SK-N-SH (cell line): Measurements from ENCODE around the gene TEPSIN. TPM values are rescaled to one million over a fixed set of nuclear protein-coding genes. Genes with fewer than 3 reads are reported as not detected.

Source experiments
- CTCF ChIA-PET: fragments of 300-600, 350-600 bp; formaldehyde crosslinking; extraction: SDS; loops from one replicate; lab custom pipeline; 2021; lab: Yijun Ruan, JAX
- POLR2A ChIA-PET: fragments of 350-600 bp; sonication (Branson Sonifier 250); formaldehyde crosslinking; extraction: SDS; loops from one replicate; lab custom pipeline; 2020; ENCODE audit warnings: antibody characterized with exemption, inconsistent platforms; lab: Yijun Ruan, JAX
- DNase-seq: peaks from one replicate; pipeline ENCODE4 v3.0.0; 2012
- H2AFZ ChIP-seq: fragments of 200-600 bp; sonication (generic); 2 replicates; pipeline ENCODE4 v1.8.1; 2016; ENCODE audit warnings: antibody characterized with exemption, mild to moderate bottlenecking, low read depth
- H3F3A ChIP-seq: fragments of 200-600 bp; sonication (generic); replicated peaks from 2 replicates; pipeline ENCODE3; 2016; ENCODE audit warnings: antibody characterized with exemption, mild to moderate bottlenecking; ENCODE audit not compliant: insufficient read depth
- H3K27ac ChIP-seq, 2 experiments: fragments of 200-500 bp in 1 of 2; fragments of 200-600 bp in 1 of 2; sonication (Bioruptor generic) in 1 of 2; sonication (generic), shearing (Covaris generic) in 1 of 2; 2 replicates each; pipeline versions ENCODE4 v1.5.1 to v1.6.1; 2014 to 2016; ENCODE audit warnings: low read depth in 2 of 2, inconsistent platforms in 1 of 2, low read length in 1 of 2, mild to moderate bottlenecking in 1 of 2, mixed read lengths in 1 of 2
- H3K27me3 ChIP-seq: fragments of 200-600 bp; sonication (generic), shearing (Covaris generic); 2 replicates; pipeline ENCODE4 v1.6.1; 2016; ENCODE audit warnings: mixed run types; ENCODE audit not compliant: insufficient read depth
- H3K36me3 ChIP-seq, 2 experiments: fragments of 200-500 bp in 1 of 2; fragments of 200-600 bp in 1 of 2; sonication (Bioruptor generic) in 1 of 2; sonication (generic) in 1 of 2; replicated peaks in 1 of 2; 2 replicates each; pipeline versions ENCODE3 to v1.5.1; 2014 to 2016; ENCODE audit warnings: low read length in 1 of 2, mild to moderate bottlenecking in 1 of 2; ENCODE audit not compliant: insufficient read depth in 2 of 2, control insufficient read depth in 1 of 2
- H3K4me1 ChIP-seq, 2 experiments: fragments of 200-500 bp in 1 of 2; fragments of 200-600 bp in 1 of 2; sonication (Bioruptor generic) in 1 of 2; sonication (generic), shearing (Covaris generic) in 1 of 2; 2 replicates each; pipeline versions ENCODE4 v1.5.1 to v1.6.1; 2014 to 2016; ENCODE audit warnings: low read depth in 1 of 2, low read length in 1 of 2, mixed run types in 1 of 2; ENCODE audit not compliant: insufficient read depth in 2 of 2, control insufficient read depth in 1 of 2
- H3K4me2 ChIP-seq: fragments of 200-600 bp; sonication (generic), shearing (Covaris generic); 2 replicates; pipeline ENCODE4 v1.6.1; 2017; ENCODE audit warnings: mixed run types
- H3K4me3 ChIP-seq, 2 experiments: fragments of 200-500 bp in 1 of 2; fragments of 200-600 bp in 1 of 2; sonication (Bioruptor generic) in 1 of 2; sonication (generic), shearing (Covaris generic) in 1 of 2; 2 replicates each; pipeline versions ENCODE4 v1.5.1 to v1.8.1; 2014 to 2016; ENCODE audit warnings: low read depth in 2 of 2, inconsistent platforms in 1 of 2, low read length in 1 of 2, mild to moderate bottlenecking in 1 of 2, mixed read lengths in 1 of 2, moderate library complexity in 1 of 2
- H3K79me2 ChIP-seq: fragments of 200-600 bp; sonication (generic); 2 replicates; pipeline ENCODE4 v1.8.1; 2017; ENCODE audit warnings: mild to moderate bottlenecking; ENCODE audit not compliant: insufficient read depth
- H3K9ac ChIP-seq: fragments of 200-600 bp; sonication (generic); 2 replicates; pipeline ENCODE4 v1.6.1; 2017; ENCODE audit warnings: mixed run types
- H3K9me2 ChIP-seq: fragments of 200-600 bp; sonication (generic); 2 replicates; pipeline ENCODE4 v1.6.1; 2017; ENCODE audit warnings: mixed run types
- H3K9me3 ChIP-seq: fragments of 200-600 bp; sonication (generic); 2 replicates; pipeline ENCODE4 v1.6.1; 2017; ENCODE audit warnings: mixed run types, mild to moderate bottlenecking, moderate library complexity
- H4K20me1 ChIP-seq: fragments of 200-600 bp; sonication (generic); 2 replicates; pipeline ENCODE4 v1.6.1; 2017; ENCODE audit warnings: mild to moderate bottlenecking, mixed run types; ENCODE audit not compliant: insufficient read depth
- ELF1 ChIP-seq: IDR thresholded peaks from 2 replicates; pipeline ENCODE4 v1.4.0; 2012
- EP300 ChIP-seq, 2 experiments: IDR thresholded peaks; 2 replicates each; pipeline versions ENCODE4 v1.4.0 to v1.6.1; 2012; ENCODE audit warnings: borderline replicate concordance in 1 of 2, low read depth in 1 of 2, low read length in 1 of 2
- EZH2phosphoT487 ChIP-seq: fragments of 200-600 bp; sonication (generic); IDR thresholded peaks from 2 replicates; pipeline ENCODE4 v1.6.1; 2017; ENCODE audit warnings: low read depth, mixed run types, mild to moderate bottlenecking, antibody characterized with exemption, moderate library complexity, borderline replicate concordance
- FOSL2 ChIP-seq: IDR thresholded peaks from 2 replicates; pipeline ENCODE4 v1.4.0; 2012; ENCODE audit warnings: low read depth, mild to moderate bottlenecking, moderate library complexity, borderline replicate concordance
- FOXJ3 ChIP-seq: sonication (generic); formaldehyde crosslinking; IDR thresholded peaks from 2 replicates; pipeline ENCODE4 v1.5.1; 2020; ENCODE audit warnings: mild to moderate bottlenecking, missing genetic modification reagents
- FOXM1 ChIP-seq: IDR thresholded peaks from 2 replicates; pipeline ENCODE4 v1.4.0; 2012; ENCODE audit warnings: low read depth, mild to moderate bottlenecking
- GABPA ChIP-seq: IDR thresholded peaks from 2 replicates; pipeline ENCODE4 v1.4.0; 2012; ENCODE audit warnings: low read depth, mild to moderate bottlenecking
- JUND ChIP-seq: IDR thresholded peaks from 2 replicates; pipeline ENCODE4 v1.4.0; 2012
- MEF2A ChIP-seq: IDR thresholded peaks from 2 replicates; pipeline ENCODE4 v1.4.0; 2012; ENCODE audit warnings: low read depth, borderline replicate concordance
- MXI1 ChIP-seq: IDR thresholded peaks from 2 replicates; pipeline ENCODE4 v1.6.1; 2012; ENCODE audit warnings: mild to moderate bottlenecking, low read depth, low read length, improper control_type of control experiment
- NFIC ChIP-seq: IDR thresholded peaks from 2 replicates; pipeline ENCODE4 v1.4.0; 2012; ENCODE audit warnings: borderline replicate concordance
- NRF1 ChIP-seq: IDR thresholded peaks from 2 replicates; pipeline ENCODE4 v1.6.1; 2012; ENCODE audit warnings: low read depth, mild to moderate bottlenecking, low read length
- POLR2AphosphoS5 ChIP-seq: IDR thresholded peaks from 2 replicates; pipeline ENCODE4 v1.6.1; 2012; ENCODE audit warnings: low read depth, low read length
- RFX5 ChIP-seq: IDR thresholded peaks from 2 replicates; pipeline ENCODE4 v1.6.1; 2012; ENCODE audit warnings: mild to moderate bottlenecking, improper control_type of control experiment, low read length
- RXRA ChIP-seq: IDR thresholded peaks from 2 replicates; pipeline ENCODE4 v1.4.0; 2012; ENCODE audit warnings: low read depth, mild to moderate bottlenecking, borderline replicate concordance
- SIN3A ChIP-seq: IDR thresholded peaks from 2 replicates; pipeline ENCODE4 v1.6.1; 2012; ENCODE audit warnings: low read depth, mild to moderate bottlenecking, low read length, moderate library complexity, borderline replicate concordance
- SMC3 ChIP-seq: IDR thresholded peaks from 2 replicates; pipeline ENCODE4 v1.6.1; 2012; ENCODE audit warnings: low read depth, low read length, improper control_type of control experiment
- TAF1 ChIP-seq: IDR thresholded peaks from 2 replicates; pipeline ENCODE4 v1.6.1; 2012; ENCODE audit warnings: low read depth, mild to moderate bottlenecking, low read length, moderate library complexity, borderline replicate concordance
- TEAD4 ChIP-seq: IDR thresholded peaks from 2 replicates; pipeline ENCODE4 v1.4.0; 2012; ENCODE audit warnings: mild to moderate bottlenecking, borderline replicate concordance; ENCODE audit not compliant: insufficient read depth
- YY1 ChIP-seq: IDR thresholded peaks from 2 replicates; pipeline ENCODE4 v1.4.0; 2012; ENCODE audit warnings: low read depth, mild to moderate bottlenecking
- whole genome bisulfite sequencing: methylation state at CpG from one replicate; pipeline ENCODE4 v1.1.6; 2017; ENCODE audit warnings: low lambda C conversion rate; 5-methylcytosine and 5-hydroxymethylcytosine counted together
- polyA plus RNA-seq, 3 experiments: library from polyadenylated mRNA; depleted of rRNA; stranded (reverse); fragments of >200 nt; gene quantifications; 2 replicates each; pipeline ENCODE4 v1.2.3, GENCODE V29; 2012
- TF ChIP-seq, protein P1 (sequence below): fragments of 150-350 bp; IDR thresholded peaks from 2 replicates; pipeline ENCODE4 v1.6.1; 2016; ENCODE audit warnings: mild to moderate bottlenecking, low read depth, low read length
- TF ChIP-seq, protein P2 (sequence below): IDR thresholded peaks from 2 replicates; pipeline ENCODE4 v1.4.0; 2012; ENCODE audit warnings: low read depth, borderline replicate concordance
- TF ChIP-seq, protein P3 (sequence below): IDR thresholded peaks from 2 replicates; pipeline ENCODE4 v1.4.0; 2012; ENCODE audit warnings: low read depth
- TF ChIP-seq, protein P4 (sequence below): IDR thresholded peaks from 2 replicates; pipeline ENCODE4 v1.4.0; 2012; ENCODE audit warnings: low read depth, borderline replicate concordance
- TF ChIP-seq, protein P5 (sequence below): IDR thresholded peaks from 2 replicates; pipeline ENCODE4; 2012

The TEPSIN gene, protein sequence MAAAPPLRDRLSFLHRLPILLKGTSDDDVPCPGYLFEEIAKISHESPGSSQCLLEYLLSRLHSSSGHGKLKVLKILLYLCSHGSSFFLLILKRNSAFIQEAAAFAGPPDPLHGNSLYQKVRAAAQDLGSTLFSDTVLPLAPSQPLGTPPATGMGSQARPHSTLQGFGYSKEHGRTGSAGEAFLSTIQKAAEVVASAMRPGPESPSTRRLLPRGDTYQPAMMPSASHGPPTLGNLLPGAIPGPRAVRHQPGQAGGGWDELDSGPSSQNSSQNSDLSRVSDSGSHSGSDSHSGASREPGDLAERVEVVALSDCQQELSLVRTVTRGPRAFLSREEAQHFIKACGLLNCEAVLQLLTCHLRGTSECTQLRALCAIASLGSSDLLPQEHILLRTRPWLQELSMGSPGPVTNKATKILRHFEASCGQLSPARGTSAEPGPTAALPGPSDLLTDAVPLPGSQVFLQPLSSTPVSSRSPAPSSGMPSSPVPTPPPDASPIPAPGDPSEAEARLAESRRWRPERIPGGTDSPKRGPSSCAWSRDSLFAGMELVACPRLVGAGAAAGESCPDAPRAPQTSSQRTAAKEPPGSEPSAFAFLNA
- 35.3 and 36.1 TPM in 2 replicates for polyA plus RNA-seq (2012; rRNA removed)
- 4.6 and 9.6 TPM in 2 replicates for polyA plus RNA-seq (2012; cell fraction: cytosol; rRNA removed)
- 379 and 617 TPM in 2 replicates for polyA plus RNA-seq (2012; cell fraction: nucleus; rRNA removed)

DNA sequence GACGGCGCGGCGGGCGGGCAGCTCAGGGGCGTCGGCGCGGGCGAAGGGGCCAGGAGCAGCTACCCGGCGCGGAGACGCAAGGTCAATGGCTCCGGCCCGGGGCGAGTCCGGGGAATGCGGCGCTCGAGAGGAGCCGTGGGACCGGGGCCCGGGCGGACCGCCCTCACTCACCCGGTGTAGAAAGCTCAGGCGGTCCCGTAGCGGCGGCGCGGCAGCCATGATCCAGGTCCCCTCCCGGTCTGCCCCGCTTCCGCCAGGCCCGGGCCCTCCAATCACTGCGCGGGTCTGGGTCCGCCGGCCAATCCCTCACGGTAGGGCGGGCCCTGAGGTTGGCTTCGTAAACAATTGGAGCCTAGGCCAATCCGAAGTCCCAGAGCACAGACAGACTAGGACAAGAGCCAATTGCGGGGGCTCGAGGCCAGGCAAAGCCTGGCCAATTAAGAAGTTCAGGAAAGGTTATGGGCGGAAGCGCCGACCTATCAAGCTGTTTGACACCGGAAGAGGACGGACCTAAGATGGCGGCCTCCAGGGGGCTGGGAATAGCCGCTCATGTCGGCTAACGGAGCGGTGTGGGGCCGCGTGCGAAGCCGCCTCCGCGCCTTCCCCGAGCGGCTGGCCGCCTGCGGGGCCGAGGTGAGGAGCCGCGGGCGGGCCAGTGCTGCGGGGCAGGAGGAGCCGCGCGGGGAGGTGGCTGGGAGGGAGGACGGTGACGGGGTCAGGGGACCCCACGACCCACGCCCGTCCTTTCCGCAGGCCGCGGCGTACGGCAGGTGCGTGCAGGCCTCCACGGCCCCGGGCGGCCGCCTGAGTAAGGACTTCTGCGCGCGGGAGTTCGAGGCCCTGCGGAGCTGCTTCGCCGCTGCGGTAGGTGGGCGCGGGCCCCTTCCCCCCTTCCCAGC lies at the start of gene TEPSIN, which contains the start of gene NDUFAF8:
Gene TEPSIN (minus strand): TSS at position 241 of the 899 bp plus-strand sequence. CDS start 22 bp downstream, at position 219.
Gene NDUFAF8 (plus strand): TSS at position 504 of the 899 bp plus-strand sequence. CDS start 46 bp downstream, at position 550.
- 2% methylated on average over 51 of the region's 100 CpGs for WGBS
- H3K4me2 ChIP-seq: peak within 1 kb of the TSS; percentile 99
- H3K27me3 ChIP-seq: no peaks in the 10 kb centered on the region
- POLR2A ChIA-PET: interaction anchor here (0.7 to 2.3 kb wide), 11 partner anchors 9 to 276 kb away, joined by 3 to 9 read pairs (median 3); partner anchors contain the start of genes CEP131 and SLC38A10
- DNase-seq: peak; percentile 100
- H3K27ac ChIP-seq: peak within 1 kb of the TSS; percentile 43 to 84; a peak in 3 of 4 replicates
- H3K4me3 ChIP-seq: peak within 1 kb of the TSS; percentile 93 to 99
- H3K4me1 ChIP-seq: peaks cover 0 to 40% of the 10 kb centered on the region in 2 experiments; a peak in 2 of 4 replicates
- H3K9me3 ChIP-seq: no peaks in the 10 kb centered on the region
- peaks cover 58% of the 10 kb centered on the region for H3K79me2 ChIP-seq
- peak within 1 kb of the TSS; percentile 85 for H3K9ac ChIP-seq
- H2AFZ ChIP-seq: peak within 1 kb of the TSS; percentile 59; the same call in 1 of the 2 replicates
- no peaks in the 10 kb centered on the region for H3K9me2 ChIP-seq
- H4K20me1 ChIP-seq: peaks cover 13% of the 10 kb centered on the region
- CTCF ChIA-PET: interaction anchor here (0.7 to 12.8 kb wide), 16 partner anchors 9 to 362 kb away, joined by 3 to 133 read pairs (median 6); partner anchors contain the start of gene CEP131
- peaks cover 0 to 19% of the 10 kb centered on the region in 2 experiments for H3K36me3 ChIP-seq
- peaks cover 4% of the 10 kb centered on the region for H3F3A ChIP-seq
- TF ChIP-seq EZH2phosphoT487 (no peak), FOXM1 (no peak), MXI1 (peak; percentile 96), RFX5 (no peak), POLR2AphosphoS5 (peak; percentile 73), TAF1 (peak; percentile 72), RXRA (no peak), MEF2A (no peak), SIN3A (peak; percentile 66), FOSL2 (no peak), EP300 (IDR thresholded peaks at IDR 0.05; ENCODE audit: borderline replicate concordance in 1 of 2, low read depth in 1 of 2, low read length in 1 of 2) (no peak), ELF1 (peak; percentile 100), TEAD4 (no peak), GABPA (peak; percentile 87), NRF1 (no peak), SMC3 (no peak), JUND (no peak), YY1 (peak; percentile 96), NFIC (no peak), FOXJ3 (peak; percentile 83)
- TF ChIP-seq, protein P1, sequence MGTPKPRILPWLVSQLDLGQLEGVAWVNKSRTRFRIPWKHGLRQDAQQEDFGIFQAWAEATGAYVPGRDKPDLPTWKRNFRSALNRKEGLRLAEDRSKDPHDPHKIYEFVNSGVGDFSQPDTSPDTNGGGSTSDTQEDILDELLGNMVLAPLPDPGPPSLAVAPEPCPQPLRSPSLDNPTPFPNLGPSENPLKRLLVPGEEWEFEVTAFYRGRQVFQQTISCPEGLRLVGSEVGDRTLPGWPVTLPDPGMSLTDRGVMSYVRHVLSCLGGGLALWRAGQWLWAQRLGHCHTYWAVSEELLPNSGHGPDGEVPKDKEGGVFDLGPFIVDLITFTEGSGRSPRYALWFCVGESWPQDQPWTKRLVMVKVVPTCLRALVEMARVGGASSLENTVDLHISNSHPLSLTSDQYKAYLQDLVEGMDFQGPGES: peak; percentile 100
- TF ChIP-seq, protein P2, sequence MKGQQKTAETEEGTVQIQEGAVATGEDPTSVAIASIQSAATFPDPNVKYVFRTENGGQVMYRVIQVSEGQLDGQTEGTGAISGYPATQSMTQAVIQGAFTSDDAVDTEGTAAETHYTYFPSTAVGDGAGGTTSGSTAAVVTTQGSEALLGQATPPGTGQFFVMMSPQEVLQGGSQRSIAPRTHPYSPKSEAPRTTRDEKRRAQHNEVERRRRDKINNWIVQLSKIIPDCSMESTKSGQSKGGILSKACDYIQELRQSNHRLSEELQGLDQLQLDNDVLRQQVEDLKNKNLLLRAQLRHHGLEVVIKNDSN: no peak
- TF ChIP-seq, protein P3, sequence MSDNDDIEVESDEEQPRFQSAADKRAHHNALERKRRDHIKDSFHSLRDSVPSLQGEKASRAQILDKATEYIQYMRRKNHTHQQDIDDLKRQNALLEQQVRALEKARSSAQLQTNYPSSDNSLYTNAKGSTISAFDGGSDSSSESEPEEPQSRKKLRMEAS: peak; percentile 68
- TF ChIP-seq, protein P4, sequence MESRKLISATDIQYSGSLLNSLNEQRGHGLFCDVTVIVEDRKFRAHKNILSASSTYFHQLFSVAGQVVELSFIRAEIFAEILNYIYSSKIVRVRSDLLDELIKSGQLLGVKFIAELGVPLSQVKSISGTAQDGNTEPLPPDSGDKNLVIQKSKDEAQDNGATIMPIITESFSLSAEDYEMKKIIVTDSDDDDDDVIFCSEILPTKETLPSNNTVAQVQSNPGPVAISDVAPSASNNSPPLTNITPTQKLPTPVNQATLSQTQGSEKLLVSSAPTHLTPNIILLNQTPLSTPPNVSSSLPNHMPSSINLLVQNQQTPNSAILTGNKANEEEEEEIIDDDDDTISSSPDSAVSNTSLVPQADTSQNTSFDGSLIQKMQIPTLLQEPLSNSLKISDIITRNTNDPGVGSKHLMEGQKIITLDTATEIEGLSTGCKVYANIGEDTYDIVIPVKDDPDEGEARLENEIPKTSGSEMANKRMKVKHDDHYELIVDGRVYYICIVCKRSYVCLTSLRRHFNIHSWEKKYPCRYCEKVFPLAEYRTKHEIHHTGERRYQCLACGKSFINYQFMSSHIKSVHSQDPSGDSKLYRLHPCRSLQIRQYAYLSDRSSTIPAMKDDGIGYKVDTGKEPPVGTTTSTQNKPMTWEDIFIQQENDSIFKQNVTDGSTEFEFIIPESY: no peak
- TF ChIP-seq, protein P5, sequence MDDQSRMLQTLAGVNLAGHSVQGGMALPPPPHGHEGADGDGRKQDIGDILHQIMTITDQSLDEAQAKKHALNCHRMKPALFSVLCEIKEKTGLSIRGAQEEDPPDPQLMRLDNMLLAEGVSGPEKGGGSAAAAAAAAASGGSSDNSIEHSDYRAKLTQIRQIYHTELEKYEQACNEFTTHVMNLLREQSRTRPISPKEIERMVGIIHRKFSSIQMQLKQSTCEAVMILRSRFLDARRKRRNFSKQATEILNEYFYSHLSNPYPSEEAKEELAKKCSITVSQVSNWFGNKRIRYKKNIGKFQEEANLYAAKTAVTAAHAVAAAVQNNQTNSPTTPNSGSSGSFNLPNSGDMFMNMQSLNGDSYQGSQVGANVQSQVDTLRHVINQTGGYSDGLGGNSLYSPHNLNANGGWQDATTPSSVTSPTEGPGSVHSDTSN: peak; percentile 100
